Peyer's patch (tissue), 4 donors: ENCODE data around the gene LSP1. TPM values are rescaled to one million over a fixed set of nuclear protein-coding genes. Genes with fewer than 3 reads are reported as not detected.
"Not testable (repeated sequence)": the region's sequence is repeated elsewhere in the genome, so short reads cannot be mapped to it uniquely, and the experiment has no call there.

Experiments
- DNase-seq, 3 donors: peaks; one replicate each; pipeline ENCODE4 v3.0.0-alpha.2; 2017 to 2019
- H3K27ac ChIP-seq, 4 donors: fragments of 200-600 bp; sonication (generic); one replicate each; pipeline ENCODE4 v1.5.1; 2016 to 2019
- H3K27me3 ChIP-seq, 2 donors: fragments of 200-600 bp; sonication (generic); one replicate each; pipeline ENCODE4 v1.5.1; 2019
- H3K36me3 ChIP-seq, 3 donors: fragments of 200-600 bp; sonication (generic); one replicate each; pipeline ENCODE4 v1.5.1; 2016 to 2019
- H3K4me1 ChIP-seq, 4 donors: fragments of 200-600 bp; sonication (generic); one replicate each; pipeline ENCODE4 v1.5.1; 2016 to 2019
- H3K4me3 ChIP-seq, 4 donors: fragments of 200-600 bp; sonication (generic); 1 replicate in 3 of 4; 2 replicates in 1 of 4; pipeline ENCODE4 v1.5.1; 2016 to 2019; ENCODE audit warnings: mild to moderate bottlenecking in 1 of 4
- H3K9me3 ChIP-seq, 4 donors: fragments of 200-600 bp; sonication (generic); one replicate each; pipeline ENCODE4 v1.5.1; 2016 to 2019; ENCODE audit warnings: mild to moderate bottlenecking in 1 of 4
- CTCF ChIP-seq, 6 experiments: fragments of 450-650 bp in 4 of 6; fragments of 200-600 bp in 2 of 6; sonication (generic) in 1 of 6; IDR thresholded peaks; one replicate each; pipeline ENCODE4 v1.5.1; 2017 to 2019; ENCODE audit warnings: antibody characterized with exemption in 6 of 6, mild to moderate bottlenecking in 3 of 6, moderate library complexity in 1 of 6
- POLR2A ChIP-seq, 2 donors: fragments of 450-650 bp; IDR thresholded peaks; one replicate each; pipeline ENCODE4 v1.5.1; 2017; ENCODE audit warnings: antibody characterized with exemption in 2 of 2, mild to moderate bottlenecking in 2 of 2, moderate library complexity in 2 of 2
- total RNA-seq, 4 donors: library from RNA; depleted of rRNA; stranded (reverse); fragments of >200 nt; gene quantifications; one replicate each; pipeline ENCODE4 v1.1.0, GENCODE V29; 2016

LSP1 gene
- total RNA-seq: 100 to 1,000 TPM in 1 of 4 donors, 10 to 100 TPM in 3; 10.6 to 175 (median 15.4) TPM

- peak in 2 of 3 donors; percentile 88 to 94 for DNase-seq
- H3K36me3 ChIP-seq: no peaks in the 10 kb centered on the region
- H3K27ac ChIP-seq: peak within 1 kb of the TSS; percentile 73 to 85 (median 79)
These were observed at the start of gene LSP1 for GRCh38 chr11:1852877-1853276. TSS of gene LSP1 (plus strand) at chr11:1853084. CDS start at chr11:1853145, 61 bp downstream.

GRCh38 chr11:1803246-1803645, 49.6 kb upstream of the LSP1 start:
- Histone ChIP-seq H3K9me3 (no peaks in the 10 kb centered on the region), H3K27me3 (no peaks in the 10 kb centered on the region), H3K4me3 (no peak overlapping the region), H3K27ac (no peak overlapping the region), H3K36me3 (no peaks in the 10 kb centered on the region), H3K4me1 (no peaks in the 10 kb centered on the region)
- DNase-seq: peak in 1 of 3 donors; percentile 34
- TF ChIP-seq POLR2A (IDR thresholded peaks at IDR 0.05) (no peak), CTCF (IDR thresholded peaks at IDR 0.05) (no peak)

More at GRCh38 chr11:1852877-1853276, at the start of gene LSP1:
- Histone ChIP-seq H3K9me3 (no peaks in the 10 kb centered on the region), H3K27me3 (no peaks in the 10 kb centered on the region), H3K4me1 (peaks cover 0 to 53% (median 30%) of the 10 kb centered on the region in 4 donors), H3K4me3 (peak within 1 kb of the TSS; percentile 47 to 64 (median 51))
- TF ChIP-seq POLR2A (IDR thresholded peaks at IDR 0.05) (no peak), CTCF (IDR thresholded peaks at IDR 0.05) (no peak)

- not testable (repeated sequence) for H3K4me1 ChIP-seq, H3K27me3 ChIP-seq, H3K9me3 ChIP-seq, H3K36me3 ChIP-seq, H3K27ac ChIP-seq, H3K4me3 ChIP-seq
- DNase-seq: peak in 1 of 3 donors; percentile 38
These were observed 48.9 kb upstream of the LSP1 start for GRCh38 chr11:1803835-1804519.

GRCh38 chr11:1805525-1805924, 47.4 kb upstream of the LSP1 start:
- H3K4me3 ChIP-seq: no peak overlapping the region
- H3K4me1 ChIP-seq: no peaks in the 10 kb centered on the region
- H3K9me3 ChIP-seq: no peaks in the 10 kb centered on the region
- TF ChIP-seq CTCF (IDR thresholded peaks at IDR 0.05) (no peak), POLR2A (IDR thresholded peaks at IDR 0.05) (no peak)
- DNase-seq: no peak
- no peaks in the 10 kb centered on the region for H3K27me3 ChIP-seq
- no peaks in the 10 kb centered on the region for H3K36me3 ChIP-seq
- H3K27ac ChIP-seq: no peak overlapping the region

GRCh38 chr11:1807264-1807995, 45.5 kb upstream of the LSP1 start:
- H3K27me3 ChIP-seq: no peaks in the 10 kb centered on the region
- H3K4me3 ChIP-seq: no peak overlapping the region
- no peaks in the 10 kb centered on the region for H3K36me3 ChIP-seq
- no peaks in the 10 kb centered on the region for H3K9me3 ChIP-seq
- H3K27ac ChIP-seq: no peak overlapping the region
- no peaks in the 10 kb centered on the region for H3K4me1 ChIP-seq
- DNase-seq: no peak
- TF ChIP-seq CTCF (IDR thresholded peaks at IDR 0.05) (peak in 2 of 6 experiments; percentile 10 to 18), POLR2A (IDR thresholded peaks at IDR 0.05) (no peak)

- Histone ChIP-seq H3K9me3 (no peaks in the 10 kb centered on the region), H3K4me1 (no peaks in the 10 kb centered on the region), H3K4me3 (no peak overlapping the region), H3K27ac (no peak overlapping the region), H3K27me3 (no peaks in the 10 kb centered on the region), H3K36me3 (no peaks in the 10 kb centered on the region)
- DNase-seq: peak in 1 of 3 donors; percentile 13
- TF ChIP-seq POLR2A (IDR thresholded peaks at IDR 0.05) (no peak), CTCF (IDR thresholded peaks at IDR 0.05) (no peak)
These were observed 42.1 kb upstream of the LSP1 start for GRCh38 chr11:1810761-1811160.
